OCI-LY1 (cell line): ENCODE results near the gene FADS6.
A peak's percentile ranks its signal among the peaks of the same experiment; 100 is the strongest.

Experiments used
- CTCF ChIP-seq: fragments of 200-600 bp; sonication (generic), shearing (Covaris generic); IDR thresholded peaks from 2 replicates; pipeline ENCODE4 v1.5.1; 2017; ENCODE audit warnings: mild to moderate bottlenecking, antibody characterized with exemption, low read length, moderate library complexity, mixed read lengths
- EZH2 ChIP-seq: fragments of 200-600 bp; sonication (generic), shearing (Covaris generic); IDR thresholded peaks from 2 replicates; pipeline ENCODE4 v1.8.0; 2017; ENCODE audit warnings: borderline replicate concordance, mixed run types, mild to moderate bottlenecking, antibody characterized with exemption, low read length, moderate library complexity, mixed read lengths

GRCh38 chr17:74923538-74924249 lies 30.3 kb upstream of the FADS6 start:
- TF ChIP-seq CTCF (peak; percentile 72), EZH2 (no peak)
